GM10248 (cell line): Measurements from ENCODE around the gene SRSF9.
A peak's percentile ranks its signal among the peaks of the same experiment; 100 is the strongest.

ENCODE experiments used
- CTCF ChIA-PET: fragments of 300-600 bp; sonication (Branson Sonifier 250); formaldehyde crosslinking; extraction: SDS; loops from one replicate; lab custom pipeline; 2021; ENCODE audit warnings: antibody characterized with exemption; lab: Yijun Ruan, JAX
- POLR2A ChIA-PET: fragments of 350-650 bp; sonication (Branson Sonifier 250); formaldehyde crosslinking; extraction: SDS; loops from one replicate; lab custom pipeline; 2020; ENCODE audit warnings: antibody characterized with exemption; lab: Yijun Ruan, JAX
- DNase-seq: peaks from one replicate; pipeline ENCODE4 v3.0.0; 2012; ENCODE audit errors: extremely low spot score
- TF ChIP-seq, protein P1 (sequence below): IDR thresholded peaks from 2 replicates; pipeline ENCODE4 v1.5.1; 2012; ENCODE audit warnings: mild to moderate bottlenecking, low read depth; ENCODE audit errors: extremely low read depth, missing control alignments, control extremely low read depth

The SRSF9 gene

DNA sequence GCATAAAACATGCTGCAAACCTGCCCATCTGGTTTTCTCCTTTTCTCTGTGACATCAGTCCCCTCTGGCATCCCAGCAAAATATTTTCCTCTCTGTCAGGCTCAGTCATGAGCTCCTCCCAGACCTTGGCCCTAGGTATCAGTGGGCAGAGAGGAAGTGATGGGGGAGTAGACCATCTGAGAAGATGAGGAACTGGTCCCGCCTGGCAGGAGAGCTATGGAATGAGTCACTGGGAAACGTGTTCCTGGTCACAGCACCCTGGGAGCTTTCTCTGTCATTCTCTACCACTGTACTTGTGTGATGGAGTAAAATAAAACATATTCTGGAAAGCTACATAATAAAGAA, 5.0 kb upstream of the SRSF9 start:
- POLR2A ChIA-PET, result interaction anchor here (1.6 kb wide), 1 partner anchor 22 kb away, joined by 8 read pairs; the partner anchor contains the start of gene DYNLL1
- TF ChIP-seq, protein P1, sequence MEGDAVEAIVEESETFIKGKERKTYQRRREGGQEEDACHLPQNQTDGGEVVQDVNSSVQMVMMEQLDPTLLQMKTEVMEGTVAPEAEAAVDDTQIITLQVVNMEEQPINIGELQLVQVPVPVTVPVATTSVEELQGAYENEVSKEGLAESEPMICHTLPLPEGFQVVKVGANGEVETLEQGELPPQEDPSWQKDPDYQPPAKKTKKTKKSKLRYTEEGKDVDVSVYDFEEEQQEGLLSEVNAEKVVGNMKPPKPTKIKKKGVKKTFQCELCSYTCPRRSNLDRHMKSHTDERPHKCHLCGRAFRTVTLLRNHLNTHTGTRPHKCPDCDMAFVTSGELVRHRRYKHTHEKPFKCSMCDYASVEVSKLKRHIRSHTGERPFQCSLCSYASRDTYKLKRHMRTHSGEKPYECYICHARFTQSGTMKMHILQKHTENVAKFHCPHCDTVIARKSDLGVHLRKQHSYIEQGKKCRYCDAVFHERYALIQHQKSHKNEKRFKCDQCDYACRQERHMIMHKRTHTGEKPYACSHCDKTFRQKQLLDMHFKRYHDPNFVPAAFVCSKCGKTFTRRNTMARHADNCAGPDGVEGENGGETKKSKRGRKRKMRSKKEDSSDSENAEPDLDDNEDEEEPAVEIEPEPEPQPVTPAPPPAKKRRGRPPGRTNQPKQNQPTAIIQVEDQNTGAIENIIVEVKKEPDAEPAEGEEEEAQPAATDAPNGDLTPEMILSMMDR, result no peak
- CTCF ChIA-PET, result interaction anchor here (1.0 to 2.8 kb wide), 9 partner anchors 8 to 42 kb away, joined by 3 to 10 read pairs (median 4); partner anchors contain the start of gene DYNLL1
- no peak for DNase-seq

DNA sequence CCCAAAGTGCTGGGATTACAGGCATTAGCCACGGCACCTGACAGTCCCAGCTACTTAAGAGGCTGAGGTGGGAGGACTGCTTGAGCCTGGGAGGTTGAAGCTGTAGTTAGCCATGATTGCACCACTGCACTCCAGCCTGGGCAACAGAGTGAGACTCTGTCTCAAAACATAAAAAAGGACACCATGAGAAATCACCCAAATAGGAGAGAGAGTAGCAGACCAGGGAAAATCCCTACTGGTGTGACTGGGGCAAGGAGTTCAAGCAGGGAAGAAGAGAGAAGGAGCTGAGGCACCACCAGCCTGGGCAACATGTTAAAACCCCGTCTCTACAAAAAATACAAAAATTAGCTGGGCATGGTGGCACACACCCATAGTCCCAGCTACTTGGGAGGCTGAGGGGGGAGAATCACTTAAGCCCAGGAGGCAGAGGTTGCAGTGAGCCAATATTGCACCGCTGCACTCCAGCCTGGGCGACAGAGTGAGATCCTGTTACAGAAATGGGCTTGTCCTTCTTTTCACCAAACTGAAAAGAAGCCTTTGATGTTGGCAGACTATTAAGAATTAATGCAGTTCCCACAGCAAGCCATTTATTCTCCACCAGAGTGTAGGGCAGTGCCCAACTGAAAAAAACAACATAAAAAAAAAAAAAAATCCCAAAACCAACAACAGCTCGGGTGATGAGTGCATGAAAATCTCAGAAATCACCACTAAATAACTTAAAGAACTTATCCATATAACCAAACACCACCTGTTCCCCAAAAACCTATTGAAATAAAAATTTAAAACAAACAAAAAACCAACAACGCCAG, 4.5 kb upstream of the SRSF9 start:
- TF ChIP-seq, protein P1, result no peak
- POLR2A ChIA-PET, result interaction anchor here (0.6 to 1.6 kb wide), 3 partner anchors 16 to 183 kb away, joined by 4 to 8 read pairs (median 6); partner anchors contain the start of gene DYNLL1
- DNase-seq, result no peak
- CTCF ChIA-PET, result interaction anchor here (0.6 to 2.8 kb wide), 10 partner anchors 8 to 42 kb away, joined by 3 to 10 read pairs (median 4); partner anchors contain the start of gene DYNLL1

DNA sequence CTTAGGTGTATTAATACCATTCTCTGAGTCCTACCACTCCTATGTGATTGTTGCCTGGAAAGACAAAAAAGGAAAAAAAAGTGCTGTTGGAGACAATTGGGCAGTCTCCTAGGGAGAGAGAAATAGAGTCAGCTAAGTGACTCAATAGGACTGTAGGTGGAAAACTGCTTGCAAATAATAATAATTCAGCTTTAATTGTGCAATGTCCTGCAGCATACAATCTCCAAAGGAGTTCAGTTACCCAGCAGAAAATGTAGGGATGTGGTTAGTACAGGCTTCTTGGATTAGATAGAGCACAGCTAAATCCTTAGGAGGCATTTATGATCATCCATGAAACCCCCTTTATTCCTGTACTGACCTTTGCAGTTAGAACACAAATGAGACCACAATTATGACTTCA, 3.0 kb upstream of the SRSF9 start:
- TF ChIP-seq, protein P1, result no peak
- no peak for DNase-seq
- ChIA-PET CTCF (interaction anchor here (0.6 to 1.8 kb wide), 4 partner anchors 11 to 42 kb away, joined by 3 to 11 read pairs (median 3); no protein-coding TSS in a partner anchor), POLR2A (no interaction called here)

DNA sequence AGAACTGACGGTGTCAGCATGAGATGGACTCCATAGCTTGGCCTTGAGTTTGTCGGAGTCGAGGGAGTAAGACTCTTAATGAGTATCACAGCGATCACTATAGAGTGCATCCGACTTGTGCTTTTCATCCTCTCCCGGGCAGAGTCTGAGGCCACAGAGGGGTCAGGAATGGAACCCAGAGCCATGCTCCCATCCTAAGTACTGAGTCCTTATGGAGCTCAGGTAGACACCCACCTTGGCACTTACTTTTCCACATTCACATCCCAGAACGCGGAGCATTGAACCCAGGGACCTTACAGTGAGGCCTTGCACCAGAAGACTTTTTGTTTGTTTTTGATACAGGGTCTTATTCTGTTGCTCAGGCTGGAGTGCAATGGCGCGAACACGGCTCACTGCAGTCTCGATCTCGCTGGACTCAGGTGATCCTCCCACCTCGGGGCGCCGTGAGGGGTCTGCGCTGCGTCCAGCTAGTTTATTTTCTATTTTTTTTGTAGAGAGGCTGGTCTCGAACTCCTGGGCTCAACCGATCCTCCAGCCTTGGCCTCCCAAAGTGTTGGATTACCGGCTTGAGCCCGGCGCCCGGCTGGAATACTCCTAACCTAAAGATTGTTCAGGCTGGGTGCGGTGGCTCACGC, 719 bp upstream of the SRSF9 start:
- TF ChIP-seq, protein P1, result no peak
- ChIA-PET CTCF (interaction anchor here (0.7 to 5.6 kb wide), 12 partner anchors 10 to 115 kb away, joined by 3 to 50 read pairs (median 4); no protein-coding TSS in a partner anchor), POLR2A (interaction anchor here (0.9 kb wide), 1 partner anchor 27 kb away, joined by 5 read pairs; no protein-coding TSS in a partner anchor)
- DNase-seq, result peak; percentile 43

DNA sequence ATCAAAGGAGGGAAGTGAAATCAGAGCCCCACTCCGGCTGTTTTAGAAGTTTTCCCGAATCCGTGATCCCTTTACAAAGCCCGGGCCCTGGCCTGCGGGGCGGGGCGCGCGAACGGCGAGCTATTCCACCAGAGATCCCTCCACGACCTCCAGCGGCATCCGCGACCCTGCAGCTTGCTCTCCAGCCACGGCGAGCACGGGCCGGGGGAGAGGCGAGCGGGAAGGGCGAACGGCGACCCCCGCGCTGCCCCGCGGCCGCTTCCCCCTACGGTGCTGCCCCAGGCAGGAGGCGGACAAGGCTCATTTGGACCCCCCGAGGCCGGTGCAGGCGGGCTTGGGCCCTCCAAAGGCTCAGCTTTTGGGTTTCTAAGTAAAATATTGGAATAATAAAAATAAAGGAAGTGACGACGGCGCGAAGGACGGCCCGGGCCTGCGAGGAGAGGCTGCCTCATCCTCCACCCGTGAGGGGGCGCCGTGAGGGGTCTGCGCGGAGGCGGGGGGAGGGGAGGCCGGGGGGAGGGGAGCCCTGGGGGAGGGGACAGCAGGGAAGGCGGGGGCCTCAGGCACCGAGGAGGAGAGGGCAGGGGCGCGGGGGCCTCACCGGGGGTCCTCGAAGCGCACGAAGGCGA, 613 bp downstream of the SRSF9 start:
- peak; percentile 63 for DNase-seq
- ChIA-PET POLR2A (interaction anchor here (0.5 to 1.2 kb wide), 4 partner anchors 11 to 782 kb away, joined by 3 to 9 read pairs (median 4); no protein-coding TSS in a partner anchor), CTCF (interaction anchor here (0.7 to 5.6 kb wide), 17 partner anchors 11 to 143 kb away, joined by 3 to 50 read pairs (median 5); partner anchors contain the start of genes DYNLL1, GATC and TRIAP1)
- TF ChIP-seq, protein P1, result peak; percentile 35
